NCI-H2107 treated with DMSO at 0.1 percent for 48 hours (cell line): ENCODE data around the gene SYTL2.

Experiments used
- DNase-seq: peaks from one replicate; lab custom pipeline; 2025; ENCODE audit not compliant: unreplicated experiment; lab: John Stamatoyannopoulos, UW

SYTL2 gene

GRCh38 chr11:85735876-85736460 is 75.0 kb downstream of the SYTL2 start:
- no peak for DNase-seq

GRCh38 chr11:85732965-85733364 is 78.0 kb downstream of the SYTL2 start:
- no peak for DNase-seq

GRCh38 chr11:85726381-85726780 is 84.6 kb downstream of the SYTL2 start:
- DNase-seq = no peak

GRCh38 chr11:85725510-85726258 is 85.3 kb downstream of the SYTL2 start:
- DNase-seq = no peak

GRCh38 chr11:85724748-85725465 is 86.0 kb downstream of the SYTL2 start:
- DNase-seq = no peak

GRCh38 chr11:85723088-85723487 is 87.9 kb downstream of the SYTL2 start:
- DNase-seq = no peak

- DNase-seq = no peak
Observed at GRCh38 chr11:85721191-85721590, 89.8 kb downstream of the SYTL2 start.

- no peak for DNase-seq
Observed at GRCh38 chr11:85718991-85719807, 91.7 kb downstream of the SYTL2 start.

- DNase-seq = no peak
Observed at GRCh38 chr11:85718126-85718943, 92.6 kb downstream of the SYTL2 start.

GRCh38 chr11:85717429-85717828 is 93.5 kb downstream of the SYTL2 start:
- no peak for DNase-seq

GRCh38 chr11:85712953-85713352 is 98.0 kb downstream of the SYTL2 start:
- no peak for DNase-seq

- DNase-seq = no peak
Observed at GRCh38 chr11:85710917-85711316, 100.0 kb downstream of the SYTL2 start.

GRCh38 chr11:85709941-85710702 is 100.8 kb downstream of the SYTL2 start:
- DNase-seq = no peak

GRCh38 chr11:85705800-85706199 is 105.1 kb downstream of the SYTL2 start:
- no peak for DNase-seq

GRCh38 chr11:85704967-85705366 is 106.0 kb downstream of the SYTL2 start:
- DNase-seq = no peak

GRCh38 chr11:85699957-85700741 is 110.8 kb downstream of the SYTL2 start:
- no peak for DNase-seq

GRCh38 chr11:85698195-85698594 is 112.7 kb downstream of the SYTL2 start:
- no peak for DNase-seq

- DNase-seq = no peak
Observed at GRCh38 chr11:85697747-85698146, 113.2 kb downstream of the SYTL2 start.

- no peak for DNase-seq
Observed at GRCh38 chr11:85695546-85695945, 115.4 kb downstream of the SYTL2 start.
